ENCODE measurements around the gene TMEM14C.
"Not testable (repeated sequence)": the region's sequence is repeated elsewhere in the genome, so short reads cannot be mapped to it uniquely, and the experiment has no call there.

TMEM14C gene

DNA sequence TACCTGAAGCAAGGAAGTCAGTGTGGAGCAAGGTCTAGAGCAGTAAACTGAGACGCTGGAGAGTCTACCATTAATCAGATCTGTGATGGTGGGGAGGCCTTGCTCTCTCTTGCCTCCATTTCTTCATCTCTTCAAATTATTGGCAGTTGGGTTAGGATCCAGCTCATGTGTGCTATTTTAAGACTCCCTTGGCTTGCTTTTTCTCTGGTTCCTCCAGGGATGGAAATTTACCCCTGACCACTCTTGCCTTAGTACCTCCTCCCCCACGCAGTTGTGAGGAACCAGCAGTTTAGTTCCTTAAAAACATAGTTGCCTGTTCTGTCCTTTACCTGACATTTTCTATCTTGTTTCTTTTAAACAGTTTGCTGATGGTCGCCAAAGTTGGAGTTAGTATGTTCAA is 7.4 kb downstream of the TMEM14C start:
- H3K4me3 ChIP-seq (ENCODE audit: low read depth, low read length) = no peak overlapping the region
- TF ChIP-seq, protein P1, sequence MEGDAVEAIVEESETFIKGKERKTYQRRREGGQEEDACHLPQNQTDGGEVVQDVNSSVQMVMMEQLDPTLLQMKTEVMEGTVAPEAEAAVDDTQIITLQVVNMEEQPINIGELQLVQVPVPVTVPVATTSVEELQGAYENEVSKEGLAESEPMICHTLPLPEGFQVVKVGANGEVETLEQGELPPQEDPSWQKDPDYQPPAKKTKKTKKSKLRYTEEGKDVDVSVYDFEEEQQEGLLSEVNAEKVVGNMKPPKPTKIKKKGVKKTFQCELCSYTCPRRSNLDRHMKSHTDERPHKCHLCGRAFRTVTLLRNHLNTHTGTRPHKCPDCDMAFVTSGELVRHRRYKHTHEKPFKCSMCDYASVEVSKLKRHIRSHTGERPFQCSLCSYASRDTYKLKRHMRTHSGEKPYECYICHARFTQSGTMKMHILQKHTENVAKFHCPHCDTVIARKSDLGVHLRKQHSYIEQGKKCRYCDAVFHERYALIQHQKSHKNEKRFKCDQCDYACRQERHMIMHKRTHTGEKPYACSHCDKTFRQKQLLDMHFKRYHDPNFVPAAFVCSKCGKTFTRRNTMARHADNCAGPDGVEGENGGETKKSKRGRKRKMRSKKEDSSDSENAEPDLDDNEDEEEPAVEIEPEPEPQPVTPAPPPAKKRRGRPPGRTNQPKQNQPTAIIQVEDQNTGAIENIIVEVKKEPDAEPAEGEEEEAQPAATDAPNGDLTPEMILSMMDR (IDR thresholded peaks at IDR 0.05; ENCODE audit: low read depth, low read length, missing control alignments) = no peak
- DNase-seq (ENCODE audit: low read depth) = no peak
- in situ Hi-C loops (cut with HindIII; ENCODE audit: low sequenced_read_pairs) = no loop called here

DNA sequence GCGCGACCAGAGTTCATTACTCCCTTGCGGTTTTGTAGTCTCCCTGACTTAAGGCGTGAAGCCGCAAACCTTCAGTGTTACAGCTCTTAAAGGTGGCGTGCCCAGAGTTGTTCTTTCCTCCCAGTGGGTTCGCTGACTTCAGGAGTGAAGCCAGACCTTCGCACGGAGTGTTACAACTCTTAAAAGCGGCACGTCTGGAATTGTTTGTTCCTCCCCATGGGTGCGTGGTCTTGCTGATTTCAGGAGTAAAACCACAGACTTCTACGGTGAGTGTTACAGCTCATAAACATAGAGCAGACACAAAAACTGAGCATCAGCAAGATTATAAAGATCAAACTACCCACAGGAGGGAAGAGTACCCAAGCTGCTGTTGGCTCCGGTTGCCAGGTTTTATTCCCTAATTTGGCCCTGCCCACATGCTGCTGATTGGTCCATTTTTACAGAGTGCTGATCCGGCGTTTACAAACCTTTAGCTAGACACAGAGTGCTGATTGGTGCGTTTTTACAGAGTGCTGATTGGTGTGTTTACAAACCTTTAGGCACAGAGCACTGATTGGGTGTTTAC is 10.4 kb downstream of the TMEM14C start:
- DNase-seq (ENCODE audit: low read depth) = peak; percentile 92
- in situ Hi-C loops (cut with HindIII; ENCODE audit: low sequenced_read_pairs) = no loop called here
- TF ChIP-seq, protein P1 (IDR thresholded peaks at IDR 0.05; ENCODE audit: low read depth, low read length, missing control alignments) = no peak
- H3K4me3 ChIP-seq (ENCODE audit: low read depth, low read length) = no peak overlapping the region

GRCh38 chr6:10733863-10734262 is 11.0 kb downstream of the TMEM14C start:
- TF ChIP-seq, protein P1 (IDR thresholded peaks at IDR 0.05; ENCODE audit: low read depth, low read length, missing control alignments) = no peak
- DNase-seq (ENCODE audit: low read depth) = no peak
- H3K4me3 ChIP-seq (ENCODE audit: low read depth, low read length) = no peak overlapping the region
- in situ Hi-C loops (cut with HindIII; ENCODE audit: low sequenced_read_pairs) = no loop called here

DNA sequence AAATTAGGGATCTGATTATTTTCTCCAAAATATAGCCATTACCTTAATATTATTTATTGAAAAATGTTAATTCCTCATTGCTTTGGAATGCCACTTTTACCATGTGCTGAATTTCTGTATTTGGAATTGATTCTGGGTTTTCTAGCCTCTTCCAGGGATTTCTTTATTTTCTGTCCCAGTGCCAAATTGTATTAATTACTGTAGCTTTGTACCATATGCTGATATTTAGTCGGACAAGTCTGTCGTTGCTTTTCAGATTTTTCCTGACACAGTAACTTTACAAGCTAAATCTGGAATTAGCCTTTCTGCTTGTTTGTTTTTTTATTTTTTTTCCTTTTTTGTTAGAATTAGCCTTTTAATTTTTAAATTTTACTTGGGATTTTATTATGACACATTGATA is 13.9 kb downstream of the TMEM14C start:
- TF ChIP-seq, protein P1 (IDR thresholded peaks at IDR 0.05; ENCODE audit: low read depth, low read length, missing control alignments) = no peak
- no peak overlapping the region for H3K4me3 ChIP-seq (ENCODE audit: low read depth, low read length)
- DNase-seq (ENCODE audit: low read depth) = no peak
- in situ Hi-C loops (cut with HindIII; ENCODE audit: low sequenced_read_pairs) = no loop called here

- no peak overlapping the region for H3K4me3 ChIP-seq (ENCODE audit: low read depth, low read length)
- TF ChIP-seq, protein P1 (IDR thresholded peaks at IDR 0.05; ENCODE audit: low read depth, low read length, missing control alignments) = no peak
- no peak for DNase-seq (ENCODE audit: low read depth)
- in situ Hi-C loops (cut with HindIII; ENCODE audit: low sequenced_read_pairs) = no loop called here
Observed at GRCh38 chr6:10740061-10740460, 17.2 kb downstream of the TMEM14C start.

DNA sequence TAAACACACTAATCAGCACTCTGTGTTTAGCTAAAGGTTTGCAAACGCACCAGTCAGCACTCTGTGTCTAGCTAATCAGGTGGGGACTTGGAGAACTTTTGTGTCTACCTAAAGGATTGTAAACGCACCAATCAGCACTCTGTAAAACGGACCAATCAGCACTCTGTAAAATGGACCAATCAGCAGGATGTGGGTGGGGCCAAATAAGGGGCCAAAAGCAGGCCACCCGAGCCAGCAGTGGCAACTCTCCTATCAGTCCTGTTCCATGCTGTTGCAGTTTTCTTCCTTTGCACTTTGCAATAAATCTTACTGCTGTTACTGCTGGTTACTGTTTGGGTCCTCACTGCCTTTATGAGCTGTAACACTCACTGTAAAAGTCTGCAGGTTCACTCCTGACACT is 18.8 kb downstream of the TMEM14C start:
- in situ Hi-C loops (cut with HindIII; ENCODE audit: low sequenced_read_pairs); DNase-seq (ENCODE audit: low read depth); H3K4me3 ChIP-seq (ENCODE audit: low read depth, low read length): not testable (repeated sequence)

- in situ Hi-C loops (cut with HindIII; ENCODE audit: low sequenced_read_pairs) = no loop called here
- DNase-seq (ENCODE audit: low read depth) = no peak
- no peak overlapping the region for H3K4me3 ChIP-seq (ENCODE audit: low read depth, low read length)
- TF ChIP-seq, protein P1 (IDR thresholded peaks at IDR 0.05; ENCODE audit: low read depth, low read length, missing control alignments) = no peak
Observed at GRCh38 chr6:10742251-10742650, 19.4 kb downstream of the TMEM14C start.
